HG03039 (cell line): Measurements from ENCODE around the gene FCGR1A.
"Not testable (repeated sequence)": the region's sequence is repeated elsewhere in the genome, so short reads cannot be mapped to it uniquely, and the experiment has no call there.

Experiments
- ATAC-seq: cut with Tn5 transposase; IDR thresholded peaks from one replicate; pipeline ENCODE4 v1.9.1; 2021; ENCODE audit warnings: mild to moderate bottlenecking, moderate library complexity; ENCODE audit not compliant: unreplicated experiment

The FCGR1A gene

GRCh38 chr1:149831764-149832315 lies 49.3 kb downstream of the FCGR1A start:
- ATAC-seq = peak; percentile 15

- peak; percentile 61 for ATAC-seq
Observed at GRCh38 chr1:149832316-149833126, 50.0 kb downstream of the FCGR1A start.

DNA sequence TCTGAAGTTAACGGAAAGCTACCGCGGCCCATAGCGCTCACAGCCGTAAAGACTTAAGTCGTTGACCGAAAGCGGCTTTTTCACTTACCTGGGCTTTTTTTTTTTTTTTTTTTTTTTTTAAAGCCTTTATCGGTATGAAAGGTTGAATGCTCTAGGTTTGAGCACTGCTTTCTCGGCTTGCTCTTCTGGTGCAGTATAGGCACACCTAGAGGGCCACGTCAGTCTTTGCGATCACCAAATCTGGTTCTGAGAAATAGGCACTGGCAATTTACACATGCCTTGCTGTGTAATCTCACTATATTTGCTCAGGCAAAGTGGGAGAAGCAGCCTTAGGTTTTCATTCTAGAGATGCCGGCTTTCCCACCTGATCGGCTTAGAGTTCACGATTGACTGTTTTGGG lies 50.6 kb downstream of the FCGR1A start:
- ATAC-seq = not testable (repeated sequence)

DNA sequence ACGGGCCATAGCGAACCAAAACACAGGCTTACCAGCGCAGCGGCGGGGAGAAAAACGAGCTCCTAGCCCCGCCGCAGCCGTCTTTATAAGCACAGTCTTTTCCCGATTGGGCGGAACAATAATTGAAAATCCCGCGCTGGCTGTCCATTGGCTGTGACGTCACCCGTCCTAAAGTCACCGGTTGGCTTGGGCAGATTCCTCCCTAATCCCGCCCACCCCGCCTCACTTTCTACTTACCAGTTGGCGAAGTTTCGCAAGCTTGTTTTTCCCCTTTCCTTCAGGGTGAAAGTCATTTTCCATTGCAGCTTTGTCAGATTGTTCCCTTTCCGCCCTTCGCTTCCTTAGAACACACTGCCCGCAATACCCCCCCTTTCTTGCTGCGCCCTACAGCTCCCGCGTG lies 58.7 kb downstream of the FCGR1A start:
- peak; percentile 21 for ATAC-seq
